Ammon's horn (tissue), 1 donor: Measurements from ENCODE around the gene TMEM114.

Experiments
- DNase-seq: peaks from one replicate; pipeline ENCODE4 v3.0.0-alpha.2; 2016; ENCODE audit warnings: low spot score

Gene TMEM114

GRCh38 chr16:8589900-8590688, at the start of gene TMEM114:
Gene TMEM114, minus strand, starts transcription at chr16:8590511. Its CDS starts 673 bp downstream, at chr16:8589838.
- no peak for DNase-seq

GRCh38 chr16:8639694-8640093, 49.4 kb upstream of the TMEM114 start:
- DNase-seq, result no peak

- no peak for DNase-seq
Observed at GRCh38 chr16:8634991-8635736, 44.9 kb upstream of the TMEM114 start.

- DNase-seq, result peak; percentile 49
Observed at GRCh38 chr16:8632675-8633182, 42.4 kb upstream of the TMEM114 start.

- DNase-seq, result no peak
Observed at GRCh38 chr16:8631818-8632465, 41.6 kb upstream of the TMEM114 start.

- DNase-seq, result peak; percentile 25
Observed at GRCh38 chr16:8631373-8631772, 41.1 kb upstream of the TMEM114 start.

- no peak for DNase-seq
Observed at GRCh38 chr16:8630255-8630953, 40.1 kb upstream of the TMEM114 start.

GRCh38 chr16:8628981-8629725, 38.8 kb upstream of the TMEM114 start:
- no peak for DNase-seq

- no peak for DNase-seq
Observed at GRCh38 chr16:8627456-8627855, 37.1 kb upstream of the TMEM114 start.

- no peak for DNase-seq
Observed at GRCh38 chr16:8626946-8627345, 36.6 kb upstream of the TMEM114 start.

- DNase-seq, result no peak
Observed at GRCh38 chr16:8625491-8626087, 35.3 kb upstream of the TMEM114 start.

- DNase-seq, result no peak
Observed at GRCh38 chr16:8623634-8624033, 33.3 kb upstream of the TMEM114 start.

- DNase-seq, result no peak
Observed at GRCh38 chr16:8622315-8622656, 32.0 kb upstream of the TMEM114 start.

GRCh38 chr16:8621572-8622314, 31.4 kb upstream of the TMEM114 start, which contains the start of gene METTL22:
Gene METTL22, plus strand, starts transcription at chr16:8621698. Its CDS starts 3,968 bp downstream, at chr16:8625666.
- peak; percentile 92 for DNase-seq

GRCh38 chr16:8621222-8621571, 30.9 kb upstream of the TMEM114 start:
- DNase-seq, result no peak

- DNase-seq, result no peak
Observed at GRCh38 chr16:8620535-8620934, 30.2 kb upstream of the TMEM114 start.

- DNase-seq, result no peak
Observed at GRCh38 chr16:8619671-8620370, 29.5 kb upstream of the TMEM114 start.

GRCh38 chr16:8614435-8615029, 24.2 kb upstream of the TMEM114 start:
- no peak for DNase-seq
